GM12872 (cell line): Measurements from ENCODE around the gene ZC3H4.

Experiments used
- TF ChIP-seq, protein P1 (sequence below): IDR thresholded peaks from 3 replicates; pipeline ENCODE4 v1.5.1; 2011; ENCODE audit warnings: low read depth, mild to moderate bottlenecking, low read length, moderate library complexity; ENCODE audit not compliant: insufficient read depth

ZC3H4 gene

DNA sequence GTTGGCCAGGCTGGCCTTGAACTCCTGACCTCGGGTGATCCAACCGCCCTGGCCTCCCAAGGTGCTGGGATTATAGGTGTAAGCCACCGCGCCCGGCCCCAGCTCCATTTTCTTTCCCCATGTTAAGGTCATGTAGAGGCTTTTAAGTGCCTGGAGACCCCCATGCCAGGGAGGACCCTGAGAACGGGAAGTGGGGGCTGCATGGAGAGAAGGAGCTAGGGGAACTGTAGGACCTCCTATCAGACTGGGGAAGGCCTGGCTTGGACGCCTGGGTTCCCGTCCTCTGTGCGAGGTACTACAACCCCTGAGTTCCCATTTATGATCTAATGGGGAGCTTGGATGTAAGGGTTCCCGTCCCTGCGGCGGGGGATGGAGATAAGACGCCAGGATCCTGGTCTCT lies 94.7 kb downstream of the ZC3H4 start:
- TF ChIP-seq, protein P1, sequence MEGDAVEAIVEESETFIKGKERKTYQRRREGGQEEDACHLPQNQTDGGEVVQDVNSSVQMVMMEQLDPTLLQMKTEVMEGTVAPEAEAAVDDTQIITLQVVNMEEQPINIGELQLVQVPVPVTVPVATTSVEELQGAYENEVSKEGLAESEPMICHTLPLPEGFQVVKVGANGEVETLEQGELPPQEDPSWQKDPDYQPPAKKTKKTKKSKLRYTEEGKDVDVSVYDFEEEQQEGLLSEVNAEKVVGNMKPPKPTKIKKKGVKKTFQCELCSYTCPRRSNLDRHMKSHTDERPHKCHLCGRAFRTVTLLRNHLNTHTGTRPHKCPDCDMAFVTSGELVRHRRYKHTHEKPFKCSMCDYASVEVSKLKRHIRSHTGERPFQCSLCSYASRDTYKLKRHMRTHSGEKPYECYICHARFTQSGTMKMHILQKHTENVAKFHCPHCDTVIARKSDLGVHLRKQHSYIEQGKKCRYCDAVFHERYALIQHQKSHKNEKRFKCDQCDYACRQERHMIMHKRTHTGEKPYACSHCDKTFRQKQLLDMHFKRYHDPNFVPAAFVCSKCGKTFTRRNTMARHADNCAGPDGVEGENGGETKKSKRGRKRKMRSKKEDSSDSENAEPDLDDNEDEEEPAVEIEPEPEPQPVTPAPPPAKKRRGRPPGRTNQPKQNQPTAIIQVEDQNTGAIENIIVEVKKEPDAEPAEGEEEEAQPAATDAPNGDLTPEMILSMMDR: no peak
